SK-N-MC (cell line): ENCODE data around the gene SHC3.

Experiments used
- DNase-seq: peaks from one replicate; pipeline ENCODE4 v3.0.0-alpha.2; 2011; ENCODE audit warnings: low read depth, low spot score
- H3K27ac ChIP-seq: fragments of 200-600 bp; sonication (generic); 2 replicates; pipeline ENCODE4 v1.5.1; 2016; ENCODE audit warnings: mixed run types
- H3K36me3 ChIP-seq: fragments of 200-600 bp; sonication (generic); 2 replicates; pipeline ENCODE4 v1.6.1; 2017; ENCODE audit warnings: antibody characterized with exemption, low read length, mixed read lengths; ENCODE audit not compliant: insufficient read depth
- H3K4me3 ChIP-seq: fragments of 200-600 bp; sonication (generic); 2 replicates; pipeline ENCODE4 v1.5.1; 2016
- H3K9ac ChIP-seq: fragments of 200-600 bp; sonication (generic); 2 replicates; pipeline ENCODE4 v1.8.0; 2017; ENCODE audit warnings: mixed run types, mixed read lengths; ENCODE audit not compliant: insufficient read length
- H3K9me3 ChIP-seq: fragments of 200-600 bp; sonication (generic); 2 replicates; pipeline ENCODE4 v1.6.1; 2017; ENCODE audit warnings: low read depth, mild to moderate bottlenecking, antibody characterized with exemption, low read length, moderate library complexity, mixed read lengths
- EZH2 ChIP-seq: fragments of 200-600 bp; sonication (generic); IDR thresholded peaks from one replicate; pipeline ENCODE4 v1.6.1; 2017; ENCODE audit warnings: antibody characterized with exemption
- FOXP2 ChIP-seq: optimal IDR thresholded peaks from 2 replicates; pipeline ENCODE3; 2011; ENCODE audit warnings: mild to moderate bottlenecking, moderate library complexity; ENCODE audit not compliant: insufficient read depth; ENCODE audit errors: extremely low read length, control extremely low read depth
- POLR2AphosphoS5 ChIP-seq: IDR thresholded peaks from 2 replicates; pipeline ENCODE4 v1.6.1; 2012; ENCODE audit warnings: mild to moderate bottlenecking, low read depth, low read length, borderline replicate concordance

Gene SHC3

DNA sequence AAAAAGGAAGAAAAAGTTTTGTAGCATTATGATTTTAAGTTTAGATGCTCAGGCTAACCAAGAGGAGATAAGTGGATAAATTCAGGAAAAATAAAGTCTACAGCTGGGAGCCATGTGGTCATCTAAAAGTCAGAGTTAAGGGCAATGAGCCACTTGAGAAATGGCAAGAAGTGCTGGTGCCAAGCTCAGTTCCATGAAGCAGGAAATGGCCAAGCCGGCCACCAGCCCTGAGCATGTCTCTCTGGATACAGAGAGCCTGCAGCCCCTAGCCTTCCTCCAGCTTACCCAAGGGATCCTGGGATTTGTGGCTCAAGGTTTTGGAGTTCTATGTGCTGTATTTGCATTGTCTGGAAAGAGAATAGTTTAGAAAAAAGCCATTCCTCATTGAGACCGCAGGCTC is 199.6 kb downstream of the SHC3 start:
- H3K4me3 ChIP-seq, result no peak overlapping the region
- H3K27ac ChIP-seq, result no peak overlapping the region
- H3K9ac ChIP-seq, result no peak overlapping the region
- DNase-seq, result no peak
- H3K9me3 ChIP-seq, result no peaks in the 10 kb centered on the region
- no peaks in the 10 kb centered on the region for H3K36me3 ChIP-seq
- TF ChIP-seq EZH2 (no peak), FOXP2 (no peak), POLR2AphosphoS5 (no peak)

DNA sequence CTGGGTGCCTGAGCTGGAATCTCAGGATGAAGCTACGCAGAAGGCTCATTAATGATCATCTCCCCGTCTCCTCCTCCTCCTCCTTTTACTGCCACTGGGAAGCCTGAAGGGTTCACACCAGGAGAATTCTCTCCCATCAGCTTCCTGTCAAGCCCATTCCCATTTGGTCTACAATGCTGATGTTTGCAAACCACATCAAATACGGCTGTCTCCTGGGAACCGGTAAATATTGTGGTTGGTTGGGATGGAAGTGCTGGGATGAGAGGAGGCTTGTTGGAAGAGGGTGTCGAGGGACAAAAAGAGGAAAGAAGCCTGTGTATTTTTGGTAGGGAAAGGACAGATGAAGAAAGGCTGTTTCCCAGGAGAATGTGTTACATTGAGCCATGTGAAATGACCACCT is 200.6 kb downstream of the SHC3 start:
- H3K9ac ChIP-seq, result no peak overlapping the region
- H3K36me3 ChIP-seq, result no peaks in the 10 kb centered on the region
- H3K9me3 ChIP-seq, result no peaks in the 10 kb centered on the region
- no peak overlapping the region for H3K4me3 ChIP-seq
- H3K27ac ChIP-seq, result no peak overlapping the region
- no peak for TF ChIP-seq FOXP2
- no peak for TF ChIP-seq EZH2
- TF ChIP-seq POLR2AphosphoS5, result no peak
- DNase-seq, result no peak

DNA sequence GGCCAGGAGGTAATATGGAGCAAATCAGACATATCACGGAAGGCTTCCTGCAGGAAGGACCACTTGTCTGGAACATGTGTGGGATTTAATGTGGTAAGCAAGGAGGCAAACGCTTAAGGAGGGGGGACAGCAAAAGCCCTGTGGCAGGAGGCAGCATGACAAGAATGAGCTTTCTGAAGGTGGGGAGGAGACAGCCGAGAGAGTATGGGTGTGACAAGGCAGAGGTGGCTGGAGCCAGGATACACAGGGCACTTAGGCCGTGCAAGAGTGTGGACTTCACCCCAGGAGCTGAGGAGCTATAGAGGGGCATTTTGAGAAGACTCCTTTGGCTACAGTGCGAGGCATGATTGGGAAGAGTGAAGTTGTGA is 201.7 kb downstream of the SHC3 start:
- Histone ChIP-seq H3K36me3 (no peaks in the 10 kb centered on the region), H3K27ac (no peak overlapping the region), H3K4me3 (no peak overlapping the region), H3K9me3 (no peaks in the 10 kb centered on the region), H3K9ac (no peak overlapping the region)
- TF ChIP-seq FOXP2 (no peak), POLR2AphosphoS5 (no peak), EZH2 (no peak)
- DNase-seq, result no peak

DNA sequence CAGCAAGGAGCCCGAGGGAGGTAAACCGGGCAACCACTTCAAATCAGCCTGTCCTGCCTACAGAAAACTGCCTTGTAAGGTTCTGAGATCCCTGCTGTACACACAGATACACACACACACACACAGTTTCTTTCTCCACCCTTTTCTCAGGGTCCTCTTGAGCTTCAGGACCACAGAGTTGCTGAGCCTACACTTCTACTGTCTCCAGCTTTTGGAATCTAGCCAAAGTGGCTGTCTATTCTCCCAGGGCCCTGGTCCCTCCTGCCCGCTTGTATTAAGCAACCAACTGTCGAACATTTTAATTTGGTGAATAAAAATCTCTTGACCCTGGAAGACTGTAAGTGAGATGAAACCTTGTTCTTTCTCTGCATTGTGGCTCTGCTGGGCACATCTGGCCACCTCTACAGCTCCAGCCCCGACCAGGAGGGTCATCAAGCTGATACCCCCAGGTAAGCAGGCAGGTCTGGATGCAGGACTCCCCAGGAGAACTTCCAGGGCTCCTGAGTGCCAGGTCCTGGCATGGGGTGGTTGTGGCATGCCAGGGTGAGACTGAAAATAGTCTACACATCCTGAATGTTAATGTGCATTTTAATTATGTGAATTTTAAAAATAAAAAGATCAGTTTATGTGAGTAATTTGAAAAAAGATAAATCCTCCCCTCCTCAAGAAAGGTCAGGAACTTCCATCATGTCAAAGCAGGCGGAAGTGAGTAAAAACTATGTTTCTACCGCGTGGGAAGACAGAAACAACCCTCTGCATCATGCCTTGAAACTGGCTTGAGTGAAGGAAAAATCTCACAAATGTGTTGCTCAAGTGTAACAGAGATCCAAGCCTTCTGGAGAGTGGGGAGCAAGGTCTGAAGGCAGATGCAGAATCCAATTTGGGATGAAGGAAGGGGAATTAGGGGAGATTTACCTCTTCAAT is 202.4 kb downstream of the SHC3 start:
- Histone ChIP-seq H3K36me3 (no peaks in the 10 kb centered on the region), H3K4me3 (no peak overlapping the region), H3K9ac (peak overlapping the region; percentile 20), H3K27ac (no peak overlapping the region), H3K9me3 (no peaks in the 10 kb centered on the region)
- DNase-seq, result no peak
- TF ChIP-seq EZH2, result no peak

- no peak overlapping the region for H3K27ac ChIP-seq
Observed at GRCh38 chr9:88974641-88975040, 204.0 kb downstream of the SHC3 start.

DNA sequence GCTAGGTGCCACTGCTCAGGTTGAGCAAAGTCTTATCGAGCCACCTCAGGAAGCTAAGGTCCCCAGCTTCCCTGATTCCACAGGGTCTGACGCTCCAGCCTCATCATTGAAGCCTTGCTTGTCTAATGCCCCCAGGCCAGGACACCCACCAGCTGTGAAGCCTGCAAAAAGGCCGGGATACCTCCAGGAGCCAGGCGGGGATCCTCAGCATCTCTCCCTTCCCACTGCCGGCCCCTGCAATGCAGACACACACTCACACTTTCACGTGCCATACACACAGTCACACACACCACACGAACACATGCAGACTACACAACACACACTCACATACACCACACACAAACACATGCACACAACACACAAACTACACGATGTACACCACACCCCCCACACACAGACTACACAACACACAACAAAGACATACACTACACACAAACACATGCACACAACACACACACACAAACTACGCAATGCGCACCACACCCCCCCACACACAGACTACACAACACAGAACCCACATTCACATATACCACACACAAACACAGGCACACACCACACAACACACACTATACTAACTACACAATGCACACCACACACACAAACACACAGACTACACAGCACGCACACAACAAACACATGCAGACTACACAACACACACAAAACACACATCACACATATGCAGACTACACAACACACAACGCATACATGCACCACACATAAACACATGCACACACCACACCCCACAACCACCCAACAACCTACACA is 205.2 kb downstream of the SHC3 start:
- no peak for DNase-seq
- no peak overlapping the region for H3K9ac ChIP-seq

More at GRCh38 chr9:88974641-88975040, 204.0 kb downstream of the SHC3 start:
- TF ChIP-seq POLR2AphosphoS5, result no peak
- no peak for TF ChIP-seq FOXP2
- TF ChIP-seq EZH2, result no peak
- no peak for DNase-seq
- no peaks in the 10 kb centered on the region for H3K9me3 ChIP-seq
- no peak overlapping the region for H3K4me3 ChIP-seq
- no peak overlapping the region for H3K9ac ChIP-seq
- no peaks in the 10 kb centered on the region for H3K36me3 ChIP-seq

GRCh38 chr9:88972401-88972800 is 206.2 kb downstream of the SHC3 start:
- Histone ChIP-seq H3K9me3 (no peaks in the 10 kb centered on the region), H3K36me3 (no peaks in the 10 kb centered on the region), H3K9ac (no peak overlapping the region), H3K27ac (no peak overlapping the region), H3K4me3 (no peak overlapping the region)
- TF ChIP-seq POLR2AphosphoS5 (no peak), EZH2 (no peak), FOXP2 (no peak)
- no peak for DNase-seq

More for the DNA sequence above, 205.2 kb downstream of the SHC3 start:
- TF ChIP-seq POLR2AphosphoS5, result no peak
- TF ChIP-seq FOXP2, result no peak
- TF ChIP-seq EZH2, result no peak
- Histone ChIP-seq H3K4me3 (no peak overlapping the region), H3K9me3 (no peaks in the 10 kb centered on the region), H3K27ac (no peak overlapping the region), H3K36me3 (no peaks in the 10 kb centered on the region)

DNA sequence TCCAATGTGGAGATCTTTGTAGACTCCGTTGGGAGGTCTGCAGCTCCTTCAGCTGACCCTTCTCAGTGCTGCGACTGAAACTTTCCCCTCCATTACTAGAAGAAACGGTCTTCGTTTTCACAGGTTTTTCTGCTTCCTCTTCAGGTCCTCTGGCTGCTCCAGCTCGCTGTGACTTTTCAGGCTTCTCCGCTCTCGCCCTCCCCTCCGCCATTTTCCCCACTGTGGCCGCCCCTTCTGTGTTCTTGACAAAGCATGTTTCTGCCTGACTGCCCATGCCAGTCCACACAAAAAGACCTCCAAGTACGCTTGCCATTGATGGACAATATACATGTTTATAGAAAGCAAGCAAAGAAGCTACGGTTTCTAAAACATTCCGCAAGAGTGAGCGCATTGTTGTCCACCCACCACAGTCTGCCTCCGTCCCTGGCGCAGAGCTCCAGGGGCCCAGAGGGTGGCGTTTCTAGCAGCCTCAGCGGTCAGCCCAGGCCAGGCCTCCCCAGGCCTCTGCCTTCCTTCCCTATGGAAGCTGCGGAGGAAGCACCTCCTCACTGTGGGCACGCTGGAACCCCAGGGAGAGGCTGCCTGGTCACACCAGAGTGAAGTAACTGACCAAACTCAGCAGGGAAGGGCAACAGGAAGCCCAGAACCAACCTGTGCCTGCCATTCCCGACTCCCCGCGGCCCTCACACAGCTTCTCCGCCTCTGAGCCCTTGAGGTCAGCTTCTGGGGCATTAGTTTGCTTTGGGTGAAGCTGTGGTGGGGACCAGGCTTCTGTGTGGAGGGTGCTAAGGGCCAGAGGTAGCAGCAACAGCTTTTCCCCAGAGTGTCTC is 207.3 kb downstream of the SHC3 start:
- Histone ChIP-seq H3K4me3 (no peak overlapping the region), H3K27ac (no peak overlapping the region), H3K9ac (no peak overlapping the region), H3K9me3 (no peaks in the 10 kb centered on the region), H3K36me3 (no peaks in the 10 kb centered on the region)
- TF ChIP-seq EZH2 (no peak), POLR2AphosphoS5 (no peak), FOXP2 (no peak)
- no peak for DNase-seq
